Tongue (tissue), 2 donors: ENCODE measurements around the gene APOC3. TPM values are rescaled to one million over a fixed set of nuclear protein-coding genes. Genes with fewer than 3 reads are reported as not detected.
A peak's percentile ranks its signal among the peaks of the same experiment; 100 is the strongest.

Experiments used
- DNase-seq: peaks from one replicate; pipeline ENCODE4 v3.0.0-alpha.2; 2015
- total RNA-seq: library from RNA; depleted of rRNA; stranded (reverse); fragments of >200 nt; gene quantifications from one replicate; pipeline ENCODE4 v1.2.3, GENCODE V29; 2014

APOC3 gene
- total RNA-seq, 1 donor from 2014 or later, result not detected

GRCh38 chr11:116851626-116852025, 21.9 kb downstream of the APOC3 start:
- no peak for DNase-seq

- no peak for DNase-seq
Observed at GRCh38 chr11:116852261-116853031, 22.7 kb downstream of the APOC3 start.

GRCh38 chr11:116853461-116854073, 23.9 kb downstream of the APOC3 start:
- no peak for DNase-seq

- no peak for DNase-seq
Observed at GRCh38 chr11:116855413-116855812, 25.7 kb downstream of the APOC3 start.

GRCh38 chr11:116856423-116856822, 26.7 kb downstream of the APOC3 start:
- no peak for DNase-seq

GRCh38 chr11:116857316-116857715, 27.6 kb downstream of the APOC3 start:
- no peak for DNase-seq

- no peak for DNase-seq
Observed at GRCh38 chr11:116857936-116858335, 28.2 kb downstream of the APOC3 start.

- DNase-seq, result no peak
Observed at GRCh38 chr11:116859175-116859574, 29.5 kb downstream of the APOC3 start.

GRCh38 chr11:116860303-116860702, 30.6 kb downstream of the APOC3 start:
- no peak for DNase-seq

- no peak for DNase-seq
Observed at GRCh38 chr11:116861539-116861938, 31.8 kb downstream of the APOC3 start.

- no peak for DNase-seq
Observed at GRCh38 chr11:116862185-116862584, 32.5 kb downstream of the APOC3 start.

- no peak for DNase-seq
Observed at GRCh38 chr11:116862951-116863350, 33.2 kb downstream of the APOC3 start.

GRCh38 chr11:116864531-116864930, 34.8 kb downstream of the APOC3 start:
- DNase-seq, result no peak

GRCh38 chr11:116865696-116866095, 36.0 kb downstream of the APOC3 start:
- no peak for DNase-seq

- no peak for DNase-seq
Observed at GRCh38 chr11:116866804-116867455, 37.2 kb downstream of the APOC3 start.

GRCh38 chr11:116867619-116868018, 37.9 kb downstream of the APOC3 start:
- peak; percentile 11 for DNase-seq

GRCh38 chr11:116868066-116868465, 38.4 kb downstream of the APOC3 start:
- peak; percentile 17 for DNase-seq

GRCh38 chr11:116869610-116870009, 39.9 kb downstream of the APOC3 start:
- DNase-seq, result no peak

GRCh38 chr11:116870054-116870453, 40.3 kb downstream of the APOC3 start:
- DNase-seq, result no peak

- no peak for DNase-seq
Observed at GRCh38 chr11:116871248-116871647, 41.5 kb downstream of the APOC3 start.

GRCh38 chr11:116873381-116873780, 43.7 kb downstream of the APOC3 start:
- peak; percentile 20 for DNase-seq

GRCh38 chr11:116874251-116874650, 44.5 kb downstream of the APOC3 start:
- no peak for DNase-seq

GRCh38 chr11:116875194-116875593, 45.5 kb downstream of the APOC3 start:
- no peak for DNase-seq
